Natural killer cell (primary cell): ENCODE data around the gene IDE. TPM values are rescaled to one million over a fixed set of nuclear protein-coding genes. Genes with fewer than 3 reads are reported as not detected.

Experiments used
- ATAC-seq, 3 donors: fragments of 150-1000 bp in 2 of 3; fragments of 200-7000 bp in 1 of 3; cut with Tn5 transposase; 1 replicate in 1 of 3; 2 replicates in 2 of 3; pipeline ENCODE4 v1.10.0; 2021; ENCODE audit warnings: mild to moderate bottlenecking in 2 of 3, moderate library complexity in 2 of 3
- DNase-seq, 2 donors: peaks; one replicate each; pipeline versions ENCODE4 v3.0.0 to v3.0.0-alpha.2; 2013 to 2021; ENCODE audit warnings: mixed read lengths in 1 of 2
- H3K27ac ChIP-seq: one replicate; pipeline ENCODE4 v1.5.1; 2013; ENCODE audit warnings: mild to moderate bottlenecking, low read length
- H3K27me3 ChIP-seq: one replicate; pipeline ENCODE4 v1.6.1; 2013; ENCODE audit warnings: low read length; ENCODE audit not compliant: control insufficient read depth, insufficient read depth
- H3K36me3 ChIP-seq: one replicate; pipeline ENCODE4 v1.6.1; 2013; ENCODE audit warnings: low read length; ENCODE audit not compliant: control insufficient read depth, insufficient read depth
- H3K4me1 ChIP-seq: one replicate; pipeline ENCODE4 v1.6.1; 2013; ENCODE audit warnings: low read length; ENCODE audit not compliant: control insufficient read depth, insufficient read depth
- H3K4me3 ChIP-seq: one replicate; pipeline ENCODE4 v1.5.1; 2013; ENCODE audit warnings: low read length
- H3K9me3 ChIP-seq: one replicate; pipeline ENCODE4 v1.6.1; 2013; ENCODE audit warnings: low read length; ENCODE audit not compliant: control insufficient read depth, insufficient read depth
- H3K27ac Mint-ChIP-seq, 2 donors: one replicate each; pipeline ENCODE4 v1.8.0; 2022; ENCODE audit warnings: mild to moderate bottlenecking in 2 of 2, mixed read lengths in 2 of 2, moderate library complexity in 1 of 2
- H3K27me3 Mint-ChIP-seq, 2 donors: one replicate each; pipeline ENCODE4 v1.8.0; 2022; ENCODE audit warnings: low read depth in 2 of 2, mixed read lengths in 2 of 2
- H3K36me3 Mint-ChIP-seq: one replicate; pipeline ENCODE4 v1.8.0; 2022; ENCODE audit warnings: mixed read lengths
- H3K4me1 Mint-ChIP-seq, 2 donors: one replicate each; pipeline ENCODE4 v1.8.0; 2022; ENCODE audit warnings: mixed read lengths in 2 of 2
- H3K4me3 Mint-ChIP-seq: one replicate; pipeline ENCODE4 v1.8.0; 2022; ENCODE audit warnings: mild to moderate bottlenecking, moderate library complexity, mixed read lengths
- H3K9me3 Mint-ChIP-seq, 2 donors: one replicate each; pipeline ENCODE4 v1.8.0; 2022; ENCODE audit warnings: mixed read lengths in 2 of 2
- WGBS: methylation state at CpG from one replicate; pipeline ENCODE4 v1.1.7; 2013; ENCODE audit warnings: missing lambda C conversion rate; ENCODE audit not compliant: insufficient coverage; 5-methylcytosine and 5-hydroxymethylcytosine counted together
- intact Hi-C: fragments of 100-400 bp; cut with micrococcal nuclease; formaldehyde crosslinking; loops from one replicate; pipeline ENCODE4 v1.14.2; 2022
- total RNA-seq, 4 donors: library from RNA; stranded (reverse); fragments of 120-200 nt in 1 of 4; gene quantifications; one replicate each; pipeline versions ENCODE4 v1.2.3 to v1.2.4, GENCODE V29; 2013 to 2022
- TF ChIP-seq, protein P1 (sequence below): fragments of 200-600 bp; IDR thresholded peaks from one replicate; pipeline ENCODE4 v1.8.0; 2022; ENCODE audit warnings: antibody characterized with exemption

The IDE gene
- total RNA-seq, 3 donors from 2014 or later (not counting 1 experiment from before 2014, with no cell fraction given): 18.2 to 23.5 (median 21.8) TPM

DNA sequence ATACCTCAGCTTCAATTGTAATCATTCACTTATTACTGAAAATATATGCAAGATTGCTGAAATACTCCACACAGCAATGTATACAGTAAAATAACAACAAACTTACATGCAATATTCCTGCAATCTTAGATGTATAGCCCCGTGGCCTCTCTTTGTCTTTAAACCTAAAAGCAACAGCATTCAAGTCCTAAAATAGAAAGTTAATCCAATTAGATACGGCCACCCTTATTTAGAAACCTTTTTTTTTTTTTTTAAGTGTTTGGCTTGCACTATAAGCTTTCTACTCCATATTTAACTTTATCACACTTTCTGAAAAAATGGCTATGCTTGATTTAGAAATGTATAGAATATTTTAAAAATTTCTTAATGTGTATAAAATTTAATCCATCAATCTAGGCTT is 67.6 kb downstream of the IDE start:
- peaks cover 28% of the 10 kb centered on the region for H3K36me3 ChIP-seq
- no peak for ATAC-seq
- peaks cover 13% of the 10 kb centered on the region for H3K36me3 Mint-ChIP-seq
- no peak overlapping the region for H3K27ac ChIP-seq
- WGBS: 84% methylated on average over 2 of the region's 2 CpGs
- no peaks in the 10 kb centered on the region for H3K27me3 ChIP-seq
- no peaks in the 10 kb centered on the region for H3K9me3 ChIP-seq
- H3K4me3 ChIP-seq: no peak overlapping the region
- no peak overlapping the region for H3K4me3 Mint-ChIP-seq
- intact Hi-C loops: no loop called here
- H3K4me1 Mint-ChIP-seq: no peaks in the 10 kb centered on the region
- no peaks in the 10 kb centered on the region for H3K9me3 Mint-ChIP-seq
- no peaks in the 10 kb centered on the region for H3K4me1 ChIP-seq
- TF ChIP-seq, protein P1, sequence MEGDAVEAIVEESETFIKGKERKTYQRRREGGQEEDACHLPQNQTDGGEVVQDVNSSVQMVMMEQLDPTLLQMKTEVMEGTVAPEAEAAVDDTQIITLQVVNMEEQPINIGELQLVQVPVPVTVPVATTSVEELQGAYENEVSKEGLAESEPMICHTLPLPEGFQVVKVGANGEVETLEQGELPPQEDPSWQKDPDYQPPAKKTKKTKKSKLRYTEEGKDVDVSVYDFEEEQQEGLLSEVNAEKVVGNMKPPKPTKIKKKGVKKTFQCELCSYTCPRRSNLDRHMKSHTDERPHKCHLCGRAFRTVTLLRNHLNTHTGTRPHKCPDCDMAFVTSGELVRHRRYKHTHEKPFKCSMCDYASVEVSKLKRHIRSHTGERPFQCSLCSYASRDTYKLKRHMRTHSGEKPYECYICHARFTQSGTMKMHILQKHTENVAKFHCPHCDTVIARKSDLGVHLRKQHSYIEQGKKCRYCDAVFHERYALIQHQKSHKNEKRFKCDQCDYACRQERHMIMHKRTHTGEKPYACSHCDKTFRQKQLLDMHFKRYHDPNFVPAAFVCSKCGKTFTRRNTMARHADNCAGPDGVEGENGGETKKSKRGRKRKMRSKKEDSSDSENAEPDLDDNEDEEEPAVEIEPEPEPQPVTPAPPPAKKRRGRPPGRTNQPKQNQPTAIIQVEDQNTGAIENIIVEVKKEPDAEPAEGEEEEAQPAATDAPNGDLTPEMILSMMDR: no peak
- no peak overlapping the region for H3K27ac Mint-ChIP-seq
- DNase-seq: no peak
- H3K27me3 Mint-ChIP-seq: no peaks in the 10 kb centered on the region

DNA sequence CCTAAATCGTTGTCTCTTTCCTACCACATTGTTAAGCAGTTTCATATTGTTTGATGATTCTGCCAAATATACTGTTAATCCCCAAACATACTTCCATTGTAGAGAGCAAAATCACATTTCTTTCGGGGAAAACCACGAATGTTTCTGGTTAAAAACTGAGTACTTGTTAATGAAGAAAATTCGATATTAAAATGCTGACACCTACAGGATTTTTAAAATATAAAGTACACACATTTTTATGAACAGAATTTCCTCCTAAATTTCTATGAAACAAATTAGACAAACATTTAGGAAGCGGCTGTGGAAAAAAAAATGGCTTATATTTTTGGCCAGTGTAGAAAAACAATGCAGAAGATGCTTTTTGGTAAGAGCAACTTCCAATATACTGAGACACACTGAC is 68.8 kb downstream of the IDE start:
- Histone ChIP-seq H3K27me3 (no peaks in the 10 kb centered on the region), H3K36me3 (peaks cover 30% of the 10 kb centered on the region), H3K27ac (no peak overlapping the region), H3K4me3 (no peak overlapping the region), H3K9me3 (no peaks in the 10 kb centered on the region), H3K4me1 (no peaks in the 10 kb centered on the region)
- ATAC-seq (no peak), DNase-seq (no peak)
- H3K4me1 Mint-ChIP-seq: no peaks in the 10 kb centered on the region
- no peak overlapping the region for H3K4me3 Mint-ChIP-seq
- H3K9me3 Mint-ChIP-seq: no peaks in the 10 kb centered on the region
- no peak overlapping the region for H3K27ac Mint-ChIP-seq
- peaks cover 13% of the 10 kb centered on the region for H3K36me3 Mint-ChIP-seq
- TF ChIP-seq, protein P1: no peak
- intact Hi-C loops: no loop called here
- WGBS: 80% methylated on average over 1 of the region's 5 CpGs
- no peaks in the 10 kb centered on the region for H3K27me3 Mint-ChIP-seq

DNA sequence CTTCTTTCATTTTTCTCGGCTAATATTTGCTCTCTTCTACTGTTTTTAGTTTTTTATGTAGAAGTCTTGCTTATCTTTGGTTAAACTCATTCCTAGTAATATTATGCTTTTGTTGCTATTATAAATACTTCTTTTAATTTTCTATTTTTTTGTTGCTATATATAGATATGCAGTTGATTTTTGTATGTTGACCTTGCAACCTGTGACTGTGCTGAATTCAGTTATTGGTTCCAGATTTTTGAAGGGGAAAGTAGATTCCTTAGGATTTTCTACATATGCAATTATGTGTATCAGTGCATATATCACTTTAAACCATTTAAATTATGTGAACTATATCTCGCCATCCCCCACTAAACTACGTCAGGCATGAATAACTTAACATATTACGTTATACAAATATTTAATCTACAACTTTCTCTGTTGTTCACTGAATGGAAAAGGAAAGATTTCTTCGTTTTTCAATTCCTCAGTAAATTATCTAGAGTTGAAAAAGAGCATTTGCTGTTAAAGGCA is 71.5 kb downstream of the IDE start:
- peaks cover 8% of the 10 kb centered on the region for H3K36me3 Mint-ChIP-seq
- Histone ChIP-seq H3K27ac (no peak overlapping the region), H3K4me3 (no peak overlapping the region), H3K9me3 (no peaks in the 10 kb centered on the region), H3K36me3 (peaks cover 17% of the 10 kb centered on the region), H3K27me3 (no peaks in the 10 kb centered on the region), H3K4me1 (no peaks in the 10 kb centered on the region)
- H3K4me3 Mint-ChIP-seq: no peak overlapping the region
- DNase-seq: no peak
- no peaks in the 10 kb centered on the region for H3K27me3 Mint-ChIP-seq
- no peak overlapping the region for H3K27ac Mint-ChIP-seq
- no peaks in the 10 kb centered on the region for H3K4me1 Mint-ChIP-seq
- TF ChIP-seq, protein P1: no peak
- no peak for ATAC-seq
- 100% methylated on average over 1 of the region's 5 CpGs for WGBS
- H3K9me3 Mint-ChIP-seq: no peaks in the 10 kb centered on the region
- intact Hi-C loops: no loop called here

DNA sequence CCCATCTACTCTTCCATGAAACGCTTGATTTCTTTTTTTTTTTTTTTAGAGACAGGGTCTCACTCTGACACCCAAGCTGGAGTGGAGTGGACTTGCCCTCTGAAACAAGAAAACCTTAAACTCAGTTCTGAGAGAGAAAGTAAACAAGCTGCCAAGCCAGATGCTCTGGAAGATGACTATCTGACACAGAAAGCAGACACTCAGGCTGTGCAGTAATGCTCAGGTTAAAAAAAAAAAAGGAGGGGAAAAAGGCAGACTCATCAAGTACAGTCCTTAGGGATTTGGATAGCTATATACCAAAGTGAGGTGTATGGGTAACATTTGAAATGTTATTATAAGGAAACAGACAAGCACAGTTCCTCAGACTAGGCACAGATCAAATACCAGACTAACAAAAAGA is 80.5 kb downstream of the IDE start:
- Mint-ChIP-seq H3K27me3 (no peaks in the 10 kb centered on the region), H3K36me3 (peaks cover 7% of the 10 kb centered on the region), H3K27ac (no peak overlapping the region), H3K9me3 (no peaks in the 10 kb centered on the region), H3K4me1 (no peaks in the 10 kb centered on the region), H3K4me3 (no peak overlapping the region)
- Histone ChIP-seq H3K36me3 (peaks cover 25% of the 10 kb centered on the region), H3K4me1 (no peaks in the 10 kb centered on the region), H3K9me3 (no peaks in the 10 kb centered on the region), H3K27ac (no peak overlapping the region), H3K4me3 (no peak overlapping the region), H3K27me3 (no peaks in the 10 kb centered on the region)
- 100% methylated on average over 1 of the region's 1 CpG for WGBS
- no peak for ATAC-seq
- TF ChIP-seq, protein P1: no peak
- intact Hi-C loops: no loop called here
- no peak for DNase-seq
